CD4-positive, alpha-beta T cell (primary cell): ENCODE results near the gene R3HDM1. TPM values are rescaled to one million over a fixed set of nuclear protein-coding genes. Genes with fewer than 3 reads are reported as not detected.
"Not testable (repeated sequence)": the region's sequence is repeated elsewhere in the genome, so short reads cannot be mapped to it uniquely, and the experiment has no call there.

Source experiments
- ATAC-seq: fragments of 200-7000 bp; cut with Tn5 transposase; one replicate; pipeline ENCODE4 v1.10.0; 2022; ENCODE audit warnings: mild to moderate bottlenecking; ENCODE audit not compliant: poor library complexity
- CTCF ChIA-PET: fragments of 350-600 bp; sonication (Branson Sonifier 250); formaldehyde crosslinking; loops from one replicate; lab custom pipeline; 2021; ENCODE audit warnings: antibody characterized with exemption, inconsistent platforms; lab: Charles Lee
- POLR2A ChIA-PET: fragments of 350-600 bp; sonication (Branson Sonifier 250); formaldehyde crosslinking; loops from one replicate; lab custom pipeline; 2021; ENCODE audit warnings: antibody characterized with exemption, inconsistent platforms; lab: Charles Lee
- DNase-seq, 14 experiments: peaks; one replicate each; pipeline ENCODE4 v3.0.0-alpha.2; 2013 to 2020; ENCODE audit warnings: mixed read lengths in 2 of 14
- H3K27ac ChIP-seq, 2 donors: one replicate each; pipeline versions ENCODE4 v1.5.1 to v1.7.0; 2013; ENCODE audit warnings: low read length in 2 of 2, low read depth in 1 of 2, mild to moderate bottlenecking in 1 of 2
- H3K27me3 ChIP-seq, 2 experiments: 1 replicate in 1 of 2; 2 replicates in 1 of 2; pipeline versions ENCODE4 v1.6.1 to v1.7.0; 2013; ENCODE audit warnings: low read length in 2 of 2, control low read depth in 1 of 2, mild to moderate bottlenecking in 1 of 2, moderate library complexity in 1 of 2; ENCODE audit not compliant: insufficient read depth in 2 of 2, control insufficient read depth in 1 of 2
- H3K36me3 ChIP-seq: one replicate; pipeline ENCODE4 v1.6.1; 2013; ENCODE audit warnings: low read length, control low read depth; ENCODE audit not compliant: insufficient read depth
- H3K4me1 ChIP-seq: one replicate; pipeline ENCODE4 v1.6.1; 2013; ENCODE audit warnings: low read length, control low read depth; ENCODE audit not compliant: insufficient read depth
- H3K4me3 ChIP-seq: one replicate; pipeline ENCODE4 v1.5.1; 2013; ENCODE audit warnings: mild to moderate bottlenecking, low read length, moderate library complexity
- H3K9me3 ChIP-seq, 2 experiments: 1 replicate in 1 of 2; 2 replicates in 1 of 2; pipeline versions ENCODE4 v1.6.1 to v1.7.0; 2013; ENCODE audit warnings: low read length in 2 of 2, mild to moderate bottlenecking in 2 of 2, control low read depth in 1 of 2, moderate library complexity in 1 of 2; ENCODE audit not compliant: control insufficient read depth in 1 of 2, insufficient read depth in 1 of 2
- H3K27ac Mint-ChIP-seq: one replicate; pipeline ENCODE4 v1.8.0; 2020; ENCODE audit warnings: mixed read lengths
- H3K27me3 Mint-ChIP-seq: one replicate; pipeline ENCODE4 v1.8.0; 2021; ENCODE audit warnings: mixed read lengths
- H3K36me3 Mint-ChIP-seq: one replicate; pipeline ENCODE4 v1.8.0; 2021; ENCODE audit warnings: low read depth, mixed read lengths
- H3K4me1 Mint-ChIP-seq: one replicate; pipeline ENCODE4 v1.8.0; 2021; ENCODE audit warnings: low read depth, mixed read lengths
- H3K4me3 Mint-ChIP-seq: one replicate; pipeline ENCODE4 v1.8.0; 2020; ENCODE audit warnings: mild to moderate bottlenecking, mixed read lengths
- H3K9me3 Mint-ChIP-seq: one replicate; pipeline ENCODE4 v1.8.0; 2020; ENCODE audit warnings: mixed read lengths
- intact Hi-C, 2 experiments: fragments of 100-400 bp; cut with DNase I in 1 of 2; cut with micrococcal nuclease in 1 of 2; formaldehyde crosslinking; loops; one replicate each; pipeline versions ENCODE4 v1.15.1 to v1.9.0; 2023 to 2025; cut with DNase I, micrococcal nuclease
- total RNA-seq, 174 experiments: library from RNA in 2 of 174; stranded (reverse) in 2 of 174; gene quantifications; one replicate each; pipeline ENCODE4 v1.2.3 and lab custom pipeline; 2021 to 2026
- TF ChIP-seq, protein P1 (sequence below): fragments of 200-600 bp; IDR thresholded peaks from one replicate; pipeline ENCODE4 v1.8.0; 2022; ENCODE audit warnings: antibody characterized with exemption, mild to moderate bottlenecking

Gene R3HDM1
- total RNA-seq, 2 experiments from 2014 or later = 39.7 to 41.4 TPM

DNA sequence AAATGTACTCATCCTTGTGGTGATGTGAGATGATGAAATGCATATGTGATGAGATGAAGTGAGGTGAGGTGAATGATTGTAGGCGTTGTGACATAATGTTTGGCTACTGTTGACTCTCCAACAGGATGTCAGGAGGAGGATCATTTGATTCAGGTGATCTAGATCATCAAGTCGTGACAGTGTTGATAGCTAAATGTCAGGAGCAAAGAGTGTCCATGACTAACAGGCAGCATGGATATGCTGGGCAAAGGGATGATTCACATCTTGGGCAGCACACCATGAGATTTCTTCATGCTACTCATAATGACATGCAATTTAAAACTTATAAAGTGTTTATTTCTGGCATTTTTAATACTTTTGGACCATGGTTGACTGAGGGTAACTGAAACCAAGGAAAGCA lies 170.2 kb downstream of the R3HDM1 start:
- POLR2A ChIA-PET = no interaction called here
- no peaks in the 10 kb centered on the region for H3K27me3 Mint-ChIP-seq
- no peak overlapping the region for H3K4me3 Mint-ChIP-seq
- Histone ChIP-seq H3K27ac (no peak overlapping the region), H3K9me3 (no peaks in the 10 kb centered on the region), H3K4me1 (no peaks in the 10 kb centered on the region), H3K4me3 (no peak overlapping the region), H3K36me3 (no peaks in the 10 kb centered on the region), H3K27me3 (no peaks in the 10 kb centered on the region)
- no peaks in the 10 kb centered on the region for H3K9me3 Mint-ChIP-seq
- no peaks in the 10 kb centered on the region for H3K4me1 Mint-ChIP-seq
- TF ChIP-seq, protein P1, sequence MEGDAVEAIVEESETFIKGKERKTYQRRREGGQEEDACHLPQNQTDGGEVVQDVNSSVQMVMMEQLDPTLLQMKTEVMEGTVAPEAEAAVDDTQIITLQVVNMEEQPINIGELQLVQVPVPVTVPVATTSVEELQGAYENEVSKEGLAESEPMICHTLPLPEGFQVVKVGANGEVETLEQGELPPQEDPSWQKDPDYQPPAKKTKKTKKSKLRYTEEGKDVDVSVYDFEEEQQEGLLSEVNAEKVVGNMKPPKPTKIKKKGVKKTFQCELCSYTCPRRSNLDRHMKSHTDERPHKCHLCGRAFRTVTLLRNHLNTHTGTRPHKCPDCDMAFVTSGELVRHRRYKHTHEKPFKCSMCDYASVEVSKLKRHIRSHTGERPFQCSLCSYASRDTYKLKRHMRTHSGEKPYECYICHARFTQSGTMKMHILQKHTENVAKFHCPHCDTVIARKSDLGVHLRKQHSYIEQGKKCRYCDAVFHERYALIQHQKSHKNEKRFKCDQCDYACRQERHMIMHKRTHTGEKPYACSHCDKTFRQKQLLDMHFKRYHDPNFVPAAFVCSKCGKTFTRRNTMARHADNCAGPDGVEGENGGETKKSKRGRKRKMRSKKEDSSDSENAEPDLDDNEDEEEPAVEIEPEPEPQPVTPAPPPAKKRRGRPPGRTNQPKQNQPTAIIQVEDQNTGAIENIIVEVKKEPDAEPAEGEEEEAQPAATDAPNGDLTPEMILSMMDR = no peak
- CTCF ChIA-PET = interaction anchor here (1.4 kb wide), 1 partner anchor 713 kb away, joined by 3 read pairs; no protein-coding TSS in a partner anchor
- intact Hi-C loops = no loop called here
- no peak overlapping the region for H3K27ac Mint-ChIP-seq
- H3K36me3 Mint-ChIP-seq = peaks cover 4% of the 10 kb centered on the region
- DNase-seq = no peak
- ATAC-seq = no peak

DNA sequence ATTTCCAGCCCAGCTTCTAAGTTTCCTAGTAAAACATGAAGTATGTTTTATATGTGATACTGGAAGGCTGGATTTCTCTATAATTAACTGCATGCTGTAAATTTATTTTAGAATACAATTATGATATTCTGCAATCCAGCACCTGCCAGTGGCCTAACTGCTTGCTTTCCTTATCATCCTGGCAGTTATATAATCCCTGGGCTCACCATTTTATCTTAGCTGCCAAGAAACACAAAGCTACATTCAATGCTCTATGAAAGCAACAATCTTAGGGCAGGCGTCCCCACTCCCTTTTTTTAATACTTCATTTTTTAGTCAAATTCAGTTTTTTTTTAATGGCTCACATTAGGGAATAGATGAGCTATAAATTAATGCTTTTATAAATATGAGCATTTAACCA lies 172.0 kb downstream of the R3HDM1 start:
- ChIA-PET POLR2A (no interaction called here), CTCF (interaction anchor here (0.8 to 1.2 kb wide), 2 partner anchors 45 to 699 kb away, joined by 4 to 6 read pairs; no protein-coding TSS in a partner anchor)
- TF ChIP-seq, protein P1 = no peak
- Mint-ChIP-seq H3K4me3 (no peak overlapping the region), H3K27ac (no peak overlapping the region), H3K36me3 (peaks cover 4% of the 10 kb centered on the region), H3K4me1 (no peaks in the 10 kb centered on the region), H3K27me3 (no peaks in the 10 kb centered on the region), H3K9me3 (no peaks in the 10 kb centered on the region)
- H3K36me3 ChIP-seq = no peaks in the 10 kb centered on the region
- intact Hi-C loops = no loop called here
- H3K27ac ChIP-seq = no peak overlapping the region
- H3K27me3 ChIP-seq = no peaks in the 10 kb centered on the region
- H3K4me3 ChIP-seq = no peak overlapping the region
- no peaks in the 10 kb centered on the region for H3K9me3 ChIP-seq
- no peaks in the 10 kb centered on the region for H3K4me1 ChIP-seq
- DNase-seq (no peak), ATAC-seq (no peak)

DNA sequence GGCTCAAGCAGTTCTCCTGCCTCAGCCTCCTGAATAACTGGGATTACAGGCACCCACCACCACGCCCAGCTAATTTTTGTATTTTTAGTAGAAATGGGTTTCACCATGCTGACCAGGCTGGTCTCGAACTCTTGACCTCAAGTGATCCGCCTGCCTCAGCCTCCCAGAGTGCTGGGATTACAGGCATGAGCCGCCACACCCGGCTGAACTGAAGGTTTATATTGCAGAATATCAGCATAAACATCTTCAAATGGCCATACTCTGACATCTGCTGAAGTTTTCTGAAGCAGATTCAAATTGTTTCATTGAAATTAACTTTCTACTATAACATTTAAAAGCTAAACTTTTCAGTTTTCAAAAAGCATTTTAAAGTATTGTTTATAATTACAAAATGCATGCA lies 172.8 kb downstream of the R3HDM1 start:
- intact Hi-C loops, H3K4me1 Mint-ChIP-seq: not testable (repeated sequence)
- POLR2A ChIA-PET = interaction anchor here (0.6 kb wide), 2 partner anchors 66 to 560 kb away, joined by 3 read pairs; no protein-coding TSS in a partner anchor

DNA sequence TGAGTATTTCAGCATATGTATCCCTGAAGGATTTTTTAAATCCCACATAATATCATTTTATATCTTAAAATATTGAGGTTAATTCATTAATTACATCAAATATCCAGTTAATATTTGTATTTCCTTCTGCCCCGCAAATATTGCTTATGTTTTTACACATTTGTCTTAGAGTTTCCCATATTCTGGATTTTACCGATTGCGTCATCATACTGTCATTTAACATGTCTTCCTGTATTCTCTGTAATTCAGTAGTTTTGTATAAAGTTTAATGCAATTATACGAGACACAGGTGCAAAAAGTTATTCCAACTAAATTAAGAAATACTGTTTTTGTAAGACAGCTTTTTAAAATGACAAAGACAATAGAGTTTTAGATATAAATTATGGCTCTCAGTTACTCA lies 176.9 kb downstream of the R3HDM1 start:
- H3K36me3 ChIP-seq = no peaks in the 10 kb centered on the region
- no peaks in the 10 kb centered on the region for H3K9me3 ChIP-seq
- CTCF ChIA-PET = interaction anchor here (1.0 kb wide), 1 partner anchor 235 kb away, joined by 3 read pairs; no protein-coding TSS in a partner anchor
- H3K4me3 Mint-ChIP-seq = no peak overlapping the region
- no peaks in the 10 kb centered on the region for H3K4me1 Mint-ChIP-seq
- no peaks in the 10 kb centered on the region for H3K27me3 Mint-ChIP-seq
- no peak overlapping the region for H3K4me3 ChIP-seq
- POLR2A ChIA-PET = interaction anchor here (1.6 kb wide), 1 partner anchor 234 kb away, joined by 3 read pairs; no protein-coding TSS in a partner anchor
- H3K4me1 ChIP-seq = no peaks in the 10 kb centered on the region
- ATAC-seq (no peak), DNase-seq (no peak)
- H3K27me3 ChIP-seq = no peaks in the 10 kb centered on the region
- H3K9me3 Mint-ChIP-seq = no peaks in the 10 kb centered on the region
- H3K36me3 Mint-ChIP-seq = peaks cover 8% of the 10 kb centered on the region
- H3K27ac Mint-ChIP-seq = no peak overlapping the region
- intact Hi-C loops = no loop called here
- no peak overlapping the region for H3K27ac ChIP-seq
- TF ChIP-seq, protein P1 = no peak

More for the DNA sequence above, 172.8 kb downstream of the R3HDM1 start:
- not testable (repeated sequence) for H3K4me3 ChIP-seq, ATAC-seq, DNase-seq, H3K4me3 Mint-ChIP-seq, H3K9me3 Mint-ChIP-seq, H3K36me3 Mint-ChIP-seq, H3K4me1 ChIP-seq, H3K27ac ChIP-seq, H3K9me3 ChIP-seq, H3K27me3 ChIP-seq, H3K27me3 Mint-ChIP-seq, H3K27ac Mint-ChIP-seq, H3K36me3 ChIP-seq
- CTCF ChIA-PET = interaction anchor here (1.2 kb wide), 1 partner anchor 700 kb away, joined by 6 read pairs; no protein-coding TSS in a partner anchor
